DMS153 treated with DMSO at 0.1 percent for 48 hours (cell line): ENCODE data around the gene CASKIN1.
"Not testable (repeated sequence)": the region's sequence is repeated elsewhere in the genome, so short reads cannot be mapped to it uniquely, and the experiment has no call there.

ENCODE experiments used
- DNase-seq: peaks from one replicate; lab custom pipeline; 2025; ENCODE audit not compliant: unreplicated experiment; lab: John Stamatoyannopoulos, UW

CASKIN1 gene

DNA sequence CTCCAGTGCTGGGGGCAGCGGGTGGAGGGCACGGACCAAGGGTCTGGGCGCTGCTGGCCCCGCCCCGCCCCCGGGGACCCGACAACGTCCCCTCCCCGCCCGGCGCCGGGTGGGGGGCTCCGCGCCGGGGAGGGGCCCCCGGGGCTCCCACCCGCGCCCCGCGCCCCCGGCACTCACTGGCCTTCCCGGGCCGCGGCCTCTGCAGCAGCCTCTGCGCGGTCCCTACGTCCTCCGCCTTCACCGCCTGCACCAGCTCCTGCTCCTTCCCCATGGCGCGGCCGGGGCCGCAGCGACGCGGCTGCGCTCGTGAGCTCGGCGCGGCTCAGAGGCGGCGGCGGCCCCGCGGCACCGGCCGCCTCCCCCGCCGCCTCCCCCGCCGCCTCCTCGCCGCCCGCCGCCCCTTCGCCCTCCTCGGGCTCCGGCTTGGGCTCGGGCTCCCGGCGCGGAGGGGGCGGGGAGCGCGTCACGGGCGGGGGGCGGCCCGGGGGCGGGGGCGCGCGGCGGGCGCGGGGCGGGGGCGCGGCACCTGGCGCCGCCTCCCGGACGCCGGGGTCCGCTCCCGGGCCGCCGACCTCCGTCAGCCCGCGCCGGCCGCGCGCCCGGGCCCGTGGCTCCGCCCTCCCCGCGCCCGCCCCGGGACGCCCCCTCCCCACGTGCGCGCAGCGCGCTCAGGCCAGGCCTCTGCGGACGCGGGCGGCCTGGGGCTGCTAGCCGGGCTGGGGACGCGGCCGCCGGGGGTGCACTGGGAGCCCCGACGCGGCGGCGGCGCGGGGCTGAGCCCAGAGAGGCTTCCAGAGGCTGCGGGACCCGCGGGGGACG is at the start of gene CASKIN1:
Gene CASKIN1, minus strand, starts transcription at position 444 of the 819 bp plus-strand sequence. Its CDS starts 173 bp downstream, at position 271.
- no peak for DNase-seq

GRCh38 chr16:2244926-2245795 is 48.8 kb upstream of the CASKIN1 start:
- no peak for DNase-seq

DNA sequence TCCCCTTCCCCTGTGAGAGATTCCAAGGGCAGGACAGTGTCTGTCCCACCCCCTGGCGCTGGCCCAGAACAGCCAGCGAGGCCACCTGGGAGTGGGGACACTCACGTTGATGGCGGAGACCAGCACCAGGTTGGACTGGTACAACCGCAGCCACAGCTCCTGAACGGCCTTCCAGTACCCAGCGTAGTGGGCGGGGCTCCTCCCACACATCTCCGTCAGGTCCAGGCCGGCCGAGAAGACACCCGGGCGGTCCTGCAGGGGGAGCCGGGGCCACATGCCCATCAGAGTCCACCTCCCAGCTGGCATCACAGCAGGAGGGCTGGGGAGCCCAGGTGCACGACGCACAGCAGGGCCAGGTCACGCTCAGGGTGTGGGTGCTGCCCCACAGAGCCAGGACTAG is 47.9 kb upstream of the CASKIN1 start:
- no peak for DNase-seq

DNA sequence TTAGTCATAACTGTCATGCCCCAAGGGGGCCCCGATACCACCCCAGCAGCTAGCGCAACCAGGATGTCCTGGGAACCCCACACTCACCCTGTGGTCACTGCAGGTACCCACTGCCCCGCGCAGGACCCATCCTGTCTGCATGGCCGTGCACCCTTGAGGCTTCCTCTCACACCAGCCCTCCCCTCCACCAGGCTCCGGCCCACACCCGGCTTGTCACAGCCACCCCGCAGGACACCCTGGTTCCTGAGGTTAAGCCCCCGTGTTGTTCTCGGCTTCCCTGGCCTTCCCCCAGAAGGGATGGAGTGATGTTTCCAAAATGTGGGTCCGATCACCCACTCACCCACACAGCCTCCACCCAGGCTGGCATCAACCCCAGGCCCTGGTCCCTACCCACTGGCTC is 47.4 kb upstream of the CASKIN1 start:
- no peak for DNase-seq

DNA sequence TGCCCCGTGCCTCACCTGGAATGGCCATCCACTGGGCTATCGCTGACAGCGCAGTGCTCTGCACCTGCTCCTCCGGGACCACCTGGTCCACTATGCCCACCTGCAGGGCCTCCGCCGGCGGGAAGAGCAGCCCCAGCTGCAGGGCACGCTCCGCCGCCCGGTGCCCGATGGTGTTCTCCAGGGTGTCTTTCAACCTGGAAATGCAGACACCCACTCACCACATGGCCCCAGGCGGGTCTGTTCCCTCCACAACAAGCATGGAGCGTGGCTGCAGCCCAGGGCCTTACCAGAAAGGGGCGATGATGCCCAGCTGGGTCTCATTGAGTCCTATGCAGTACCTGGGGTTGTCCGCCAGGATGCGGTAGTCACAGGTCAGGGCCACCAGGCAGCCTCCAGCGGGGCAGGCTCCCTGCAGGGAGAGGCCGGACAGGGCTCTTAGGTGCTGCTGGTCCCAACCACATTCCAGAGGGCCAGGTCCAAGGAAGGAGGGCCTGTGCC is 46.7 kb upstream of the CASKIN1 start:
- no peak for DNase-seq

DNA sequence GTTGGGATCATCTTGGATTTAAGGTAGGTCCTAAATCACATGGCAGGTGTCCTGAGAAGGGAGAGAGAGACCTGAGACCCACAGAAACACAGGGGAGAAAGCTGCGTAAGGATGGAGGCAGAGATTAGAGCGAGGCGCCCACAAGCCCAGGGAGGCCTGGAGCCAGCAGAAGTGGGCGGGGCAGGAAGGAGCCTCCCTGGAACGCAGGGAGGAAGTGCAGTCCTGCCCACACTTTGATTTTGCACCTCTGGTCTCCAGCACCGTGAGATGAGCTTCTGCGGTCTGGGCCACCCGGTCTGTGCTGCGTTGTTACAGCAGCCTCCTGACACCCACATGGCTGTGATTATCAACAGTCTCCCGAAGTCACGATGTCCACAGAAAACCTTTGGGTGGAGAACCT is 46.2 kb upstream of the CASKIN1 start:
- DNase-seq, result no peak

DNA sequence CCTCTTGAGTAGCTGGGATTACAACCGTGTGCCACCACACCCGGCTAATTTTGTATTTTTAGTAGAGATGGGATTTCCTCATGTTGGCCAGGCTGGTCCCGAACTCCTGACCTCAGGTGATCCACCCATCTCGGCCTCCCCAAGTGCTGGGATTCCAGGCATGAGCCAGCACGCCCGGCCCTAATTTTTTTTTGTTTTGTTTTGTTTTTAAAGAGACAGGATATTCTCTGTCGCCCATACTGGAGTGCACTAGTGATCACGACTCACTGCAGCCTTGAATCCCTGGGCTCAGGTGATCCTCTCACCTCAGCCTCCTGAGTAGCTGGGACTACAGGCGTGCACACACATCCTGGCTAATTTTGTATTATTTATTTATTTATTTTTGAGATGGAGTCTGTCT is 43.9 kb upstream of the CASKIN1 start:
- DNase-seq, result not testable (repeated sequence)

- no peak for DNase-seq
Observed at GRCh38 chr16:2238838-2239675, 42.7 kb upstream of the CASKIN1 start.

DNA sequence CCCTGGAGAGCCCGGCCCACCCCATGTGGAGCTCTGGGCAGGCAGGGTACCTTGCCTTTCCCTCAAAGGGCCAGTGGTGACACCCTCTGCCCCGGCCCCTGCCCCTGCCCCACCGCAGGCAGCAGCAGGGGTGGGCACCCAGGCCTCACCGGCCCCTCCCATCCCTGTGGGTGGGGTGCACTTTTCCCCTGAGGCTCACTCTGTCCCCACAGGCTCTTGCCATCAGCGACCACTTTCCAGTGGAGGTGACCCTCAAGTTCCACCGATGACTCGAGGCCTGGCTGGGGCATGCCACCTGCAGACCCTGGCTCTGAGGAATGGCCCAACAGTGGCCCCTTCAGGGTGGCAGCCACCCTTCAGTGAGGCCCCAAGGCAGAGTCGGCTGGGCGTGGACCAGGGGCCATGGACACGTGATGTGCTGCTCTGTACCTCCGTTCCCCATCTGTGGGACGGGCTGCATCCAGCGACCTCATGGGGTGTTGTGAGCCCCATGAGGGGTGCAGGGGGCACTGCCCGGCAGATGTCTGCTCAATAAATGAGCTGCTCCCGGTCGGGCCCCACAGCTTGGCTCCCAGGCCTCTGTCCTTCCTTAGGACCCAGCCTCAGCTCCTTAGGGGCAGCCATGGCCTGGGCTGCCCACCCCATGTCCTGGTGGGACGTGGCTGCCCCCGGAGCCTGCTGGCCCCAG is 41.9 kb upstream of the CASKIN1 start:
- no peak for DNase-seq

- DNase-seq, result no peak
Observed at GRCh38 chr16:2237493-2238149, 41.2 kb upstream of the CASKIN1 start.

DNA sequence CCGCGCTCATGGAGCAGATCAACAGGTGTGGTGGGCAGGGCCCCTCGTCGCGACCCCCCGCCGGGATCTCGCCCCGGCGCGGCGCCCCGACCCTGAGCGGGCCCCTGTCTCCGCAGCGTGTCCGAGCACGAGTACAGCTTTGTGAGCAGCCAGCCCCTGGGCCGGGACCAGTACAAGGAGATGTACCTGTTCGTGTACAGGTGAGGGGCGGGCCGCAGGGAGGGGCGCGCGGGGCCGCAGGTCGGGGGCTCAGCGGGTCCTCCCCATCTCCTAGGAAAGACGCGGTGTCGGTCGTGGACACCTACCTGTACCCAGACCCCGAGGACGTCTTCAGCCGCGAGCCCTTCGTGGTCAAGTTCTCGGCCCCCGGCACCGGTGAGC is 40.7 kb upstream of the CASKIN1 start:
- no peak for DNase-seq

GRCh38 chr16:2236337-2237101 is 40.1 kb upstream of the CASKIN1 start, which contains the start of gene DNASE1L2:
DNASE1L2 (plus strand) TSS chr16:2236444; CDS start chr16:2236817, 373 bp downstream.
- no peak for DNase-seq

- no peak for DNase-seq
Observed at GRCh38 chr16:2235695-2236336, 39.4 kb upstream of the CASKIN1 start.

GRCh38 chr16:2235234-2235651 is 38.8 kb upstream of the CASKIN1 start:
- no peak for DNase-seq

DNA sequence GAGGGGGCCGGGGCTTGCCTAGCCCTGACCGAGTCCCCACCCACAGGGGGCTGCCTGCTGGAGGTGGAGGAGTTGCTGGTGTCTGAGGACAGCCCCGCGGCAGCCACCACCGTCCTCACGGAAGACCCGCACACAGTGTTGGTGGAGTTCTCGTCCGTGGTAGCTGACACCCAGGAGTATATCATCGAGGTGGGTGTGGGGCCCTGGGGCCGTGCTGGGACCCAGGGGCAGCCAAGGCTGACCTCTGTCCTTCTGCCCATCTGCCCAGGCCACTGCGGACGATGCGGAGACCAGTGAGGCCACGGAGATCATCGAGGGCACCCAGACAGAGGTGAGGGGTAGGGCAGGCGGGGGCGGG is 38.4 kb upstream of the CASKIN1 start:
- DNase-seq, result no peak

DNA sequence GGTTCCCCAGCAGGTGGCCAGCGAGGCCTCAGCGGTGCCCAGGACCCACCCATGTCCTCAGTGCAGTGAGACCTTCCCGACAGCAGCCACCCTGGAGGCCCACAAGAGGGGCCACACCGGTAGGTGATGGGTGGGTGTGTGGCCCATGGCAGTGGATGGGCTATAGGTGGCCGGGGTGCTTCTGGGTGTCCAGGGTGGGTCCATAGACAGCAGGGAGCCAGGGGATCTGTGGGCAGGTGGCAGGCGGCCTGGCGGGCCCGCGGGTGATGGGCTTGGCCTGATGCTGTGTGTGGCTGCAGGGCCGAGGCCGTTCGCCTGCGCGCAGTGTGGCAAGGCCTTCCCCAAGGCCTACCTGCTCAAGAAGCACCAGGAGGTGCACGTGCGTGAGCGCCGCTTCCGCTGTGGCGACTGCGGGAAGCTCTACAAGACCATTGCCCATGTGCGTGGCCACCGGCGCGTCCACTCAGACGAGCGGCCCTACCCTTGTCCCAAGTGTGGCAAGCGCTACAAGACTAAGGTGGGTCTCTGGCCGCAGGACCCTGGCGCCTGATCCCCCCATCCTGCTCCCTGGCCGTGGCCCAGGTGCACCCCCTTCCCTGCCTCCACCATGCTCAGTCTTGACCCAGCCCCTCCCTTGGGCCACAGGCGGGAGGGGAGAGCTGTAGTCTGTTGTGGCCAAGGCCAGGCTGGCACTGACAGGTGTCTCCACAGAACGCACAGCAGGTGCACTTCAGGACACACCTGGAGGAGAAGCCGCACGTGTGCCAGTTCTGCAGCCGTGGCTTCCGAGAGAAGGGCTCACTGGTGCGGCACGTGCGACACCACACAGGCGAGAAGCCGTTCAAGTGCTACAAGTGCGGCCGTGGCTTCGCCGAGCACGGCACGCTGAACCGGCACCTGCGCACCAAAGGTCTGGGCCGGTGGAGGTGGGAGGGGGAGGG is 37.7 kb upstream of the CASKIN1 start:
- DNase-seq, result no peak

GRCh38 chr16:2233046-2233775 is 36.8 kb upstream of the CASKIN1 start:
- no peak for DNase-seq
